ENCODE data around the gene POSTN.

POSTN gene

GRCh38 chr13:37534676-37535075 is 63.9 kb downstream of the POSTN start:
- no peaks in the 10 kb centered on the region for H3K36me3 ChIP-seq (ENCODE audit: insufficient read depth)
- H3K4me1 ChIP-seq (ENCODE audit: low read depth, poor library complexity, severe bottlenecking): no peaks in the 10 kb centered on the region
- H3K4me2 ChIP-seq: no peak overlapping the region
- TF ChIP-seq CTCF (conservative IDR thresholded peaks at IDR 0.05; ENCODE audit: low read depth, low read length): no peak
- H3K79me2 ChIP-seq (ENCODE audit: insufficient read depth, low read depth): no peaks in the 10 kb centered on the region
- H4K20me1 ChIP-seq (ENCODE audit: insufficient read depth): no peaks in the 10 kb centered on the region
- no peak overlapping the region for H3K27ac ChIP-seq
- no peak overlapping the region for H3K9ac ChIP-seq
- no peak overlapping the region for H2AFZ ChIP-seq (ENCODE audit: low read depth)
- no peaks in the 10 kb centered on the region for H3K27me3 ChIP-seq (ENCODE audit: insufficient read depth, low read depth)
- no peak overlapping the region for H3K4me3 ChIP-seq (IDR thresholded peaks at IDR 0.05; ENCODE audit: insufficient read depth, low read depth, low read length)

GRCh38 chr13:37534181-37534580 is 64.4 kb downstream of the POSTN start:
- no peaks in the 10 kb centered on the region for H3K36me3 ChIP-seq (ENCODE audit: insufficient read depth)
- H3K4me2 ChIP-seq: no peak overlapping the region
- no peaks in the 10 kb centered on the region for H3K4me1 ChIP-seq (ENCODE audit: low read depth, poor library complexity, severe bottlenecking)
- H2AFZ ChIP-seq (ENCODE audit: low read depth): no peak overlapping the region
- TF ChIP-seq CTCF (conservative IDR thresholded peaks at IDR 0.05; ENCODE audit: low read depth, low read length): no peak
- no peaks in the 10 kb centered on the region for H4K20me1 ChIP-seq (ENCODE audit: insufficient read depth)
- no peak overlapping the region for H3K4me3 ChIP-seq (IDR thresholded peaks at IDR 0.05; ENCODE audit: insufficient read depth, low read depth, low read length)
- no peak overlapping the region for H3K27ac ChIP-seq
- H3K9ac ChIP-seq: no peak overlapping the region
- H3K79me2 ChIP-seq (ENCODE audit: insufficient read depth, low read depth): no peaks in the 10 kb centered on the region
- no peaks in the 10 kb centered on the region for H3K27me3 ChIP-seq (ENCODE audit: insufficient read depth, low read depth)

DNA sequence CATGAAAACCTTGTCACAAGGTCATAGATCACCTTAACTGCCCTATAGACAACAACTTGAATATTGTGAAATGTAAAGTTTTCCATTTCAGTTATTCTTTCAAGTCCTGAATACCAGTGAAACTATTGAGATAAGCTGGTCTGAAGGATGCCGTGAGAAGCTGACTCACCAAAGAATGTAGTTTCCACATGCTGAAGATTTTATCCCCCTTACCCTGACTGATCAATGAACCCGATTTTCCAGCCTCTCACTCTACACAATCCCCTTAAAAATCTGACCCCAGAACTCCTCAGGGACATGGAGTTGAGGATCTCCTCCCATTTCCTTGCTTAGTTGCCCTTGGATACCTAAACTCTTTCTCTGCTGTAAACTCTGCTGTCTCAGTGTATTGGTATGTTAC is 67.5 kb downstream of the POSTN start:
- H3K27me3 ChIP-seq (ENCODE audit: insufficient read depth, low read depth): no peaks in the 10 kb centered on the region
- no peak overlapping the region for H3K9ac ChIP-seq
- H3K4me3 ChIP-seq (IDR thresholded peaks at IDR 0.05; ENCODE audit: insufficient read depth, low read depth, low read length): no peak overlapping the region
- no peaks in the 10 kb centered on the region for H3K79me2 ChIP-seq (ENCODE audit: insufficient read depth, low read depth)
- H3K4me2 ChIP-seq: no peak overlapping the region
- no peak overlapping the region for H2AFZ ChIP-seq (ENCODE audit: low read depth)
- no peaks in the 10 kb centered on the region for H4K20me1 ChIP-seq (ENCODE audit: insufficient read depth)
- TF ChIP-seq CTCF (conservative IDR thresholded peaks at IDR 0.05; ENCODE audit: low read depth, low read length): no peak
- no peak overlapping the region for H3K27ac ChIP-seq
- H3K4me1 ChIP-seq (ENCODE audit: low read depth, poor library complexity, severe bottlenecking): no peaks in the 10 kb centered on the region
- no peaks in the 10 kb centered on the region for H3K36me3 ChIP-seq (ENCODE audit: insufficient read depth)

- no peak for TF ChIP-seq CTCF (conservative IDR thresholded peaks at IDR 0.05; ENCODE audit: low read depth, low read length)
- Histone ChIP-seq H3K4me3 (IDR thresholded peaks at IDR 0.05; ENCODE audit: insufficient read depth, low read depth, low read length) (no peak overlapping the region), H3K9ac (no peak overlapping the region), H2AFZ (ENCODE audit: low read depth) (no peak overlapping the region), H3K27me3 (ENCODE audit: insufficient read depth, low read depth) (no peaks in the 10 kb centered on the region), H3K36me3 (ENCODE audit: insufficient read depth) (no peaks in the 10 kb centered on the region), H3K4me1 (ENCODE audit: low read depth, poor library complexity, severe bottlenecking) (no peaks in the 10 kb centered on the region), H3K27ac (no peak overlapping the region), H3K79me2 (ENCODE audit: insufficient read depth, low read depth) (no peaks in the 10 kb centered on the region), H3K4me2 (no peak overlapping the region), H4K20me1 (ENCODE audit: insufficient read depth) (no peaks in the 10 kb centered on the region)
Observed at GRCh38 chr13:37529751-37530385, 68.7 kb downstream of the POSTN start.

Measured in KMS-11 (cell line).